GM12891 (cell line): ENCODE data around the gene ETHE1.

Experiments
- DNase-seq: peaks from one replicate; pipeline ENCODE4 v3.0.0; 2011; ENCODE audit warnings: low spot score; ENCODE audit not compliant: insufficient read length
- FAIRE-seq: peaks from 2 replicates; lab custom pipeline; 2011; peaks lifted over from hg19 to GRCh38; lab: Jason Lieb, UNC
- PAX5 ChIP-seq: IDR thresholded peaks from 2 replicates; pipeline ENCODE4 v1.6.1; 2011; ENCODE audit warnings: low read length, moderate library complexity, mild to moderate bottlenecking; ENCODE audit not compliant: insufficient read depth, severe bottlenecking
- POLR2A ChIP-seq: IDR thresholded peaks from 2 replicates; pipeline ENCODE4 v1.6.1; 2011; ENCODE audit warnings: low read depth, low read length, control low read depth
- POLR2AphosphoS5 ChIP-seq: IDR thresholded peaks from 2 replicates; pipeline ENCODE4 v1.6.1; 2011; ENCODE audit warnings: low read depth, low read length, control low read depth
- POU2F2 ChIP-seq: IDR thresholded peaks from 2 replicates; pipeline ENCODE4 v1.6.1; 2011; ENCODE audit warnings: low read depth, mild to moderate bottlenecking, control low read depth, low read length, moderate library complexity
- SPI1 ChIP-seq: IDR thresholded peaks from 2 replicates; pipeline ENCODE4 v1.6.1; 2011; ENCODE audit warnings: low read depth, low read length, control low read depth
- TAF1 ChIP-seq: IDR thresholded peaks from 2 replicates; pipeline ENCODE4 v1.6.1; 2011; ENCODE audit warnings: low read depth, low read length, control low read depth

Gene ETHE1

GRCh38 chr19:43564800-43565199, 37.8 kb upstream of the ETHE1 start:
- FAIRE-seq (no peak), DNase-seq (no peak)
- no peak for TF ChIP-seq POLR2AphosphoS5
- no peak for TF ChIP-seq POU2F2
- no peak for TF ChIP-seq POLR2A
- no peak for TF ChIP-seq PAX5
- TF ChIP-seq TAF1, result no peak
- no peak for TF ChIP-seq SPI1

GRCh38 chr19:43563816-43564457, 36.9 kb upstream of the ETHE1 start:
- FAIRE-seq (no peak), DNase-seq (no peak)
- TF ChIP-seq PAX5, result no peak

DNA sequence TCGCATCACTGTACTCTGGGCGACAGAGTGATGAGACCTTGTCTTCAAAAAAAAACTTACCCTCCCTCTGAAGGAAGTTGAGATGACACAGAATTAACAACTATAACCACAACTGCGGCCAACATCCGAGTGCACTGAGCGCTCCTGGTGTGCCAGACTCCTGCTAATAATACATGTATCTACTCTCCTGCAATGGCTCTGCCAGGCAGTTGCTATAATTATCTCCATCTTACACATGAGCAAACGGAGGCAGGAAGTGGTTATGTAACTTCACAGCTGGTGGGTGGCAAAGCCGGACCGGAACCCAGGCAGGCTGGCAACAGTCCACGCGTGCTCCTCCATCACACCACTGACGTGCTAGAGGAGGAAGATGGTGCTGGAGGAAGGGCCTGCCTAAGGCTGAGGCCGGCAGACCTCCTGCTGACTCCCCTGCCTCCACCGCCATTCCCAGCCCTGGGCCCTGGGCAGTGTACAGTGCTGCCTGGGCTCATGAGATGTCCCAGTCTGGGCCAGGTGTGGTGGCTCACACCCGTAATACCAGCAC, 35.8 kb upstream of the ETHE1 start:
- DNase-seq (no peak), FAIRE-seq (peak; percentile 95)
- TF ChIP-seq SPI1 (0 out of 2 replicates have a peak, but pooled peaks have one; percentile 28), POLR2AphosphoS5 (no peak)

GRCh38 chr19:43562226-43562697, 35.3 kb upstream of the ETHE1 start:
- TF ChIP-seq POU2F2, result no peak
- TF ChIP-seq PAX5, result no peak
- TF ChIP-seq POLR2AphosphoS5, result no peak
- no peak for TF ChIP-seq TAF1
- TF ChIP-seq SPI1, result no peak
- no peak for TF ChIP-seq POLR2A
- FAIRE-seq (no peak), DNase-seq (no peak)

DNA sequence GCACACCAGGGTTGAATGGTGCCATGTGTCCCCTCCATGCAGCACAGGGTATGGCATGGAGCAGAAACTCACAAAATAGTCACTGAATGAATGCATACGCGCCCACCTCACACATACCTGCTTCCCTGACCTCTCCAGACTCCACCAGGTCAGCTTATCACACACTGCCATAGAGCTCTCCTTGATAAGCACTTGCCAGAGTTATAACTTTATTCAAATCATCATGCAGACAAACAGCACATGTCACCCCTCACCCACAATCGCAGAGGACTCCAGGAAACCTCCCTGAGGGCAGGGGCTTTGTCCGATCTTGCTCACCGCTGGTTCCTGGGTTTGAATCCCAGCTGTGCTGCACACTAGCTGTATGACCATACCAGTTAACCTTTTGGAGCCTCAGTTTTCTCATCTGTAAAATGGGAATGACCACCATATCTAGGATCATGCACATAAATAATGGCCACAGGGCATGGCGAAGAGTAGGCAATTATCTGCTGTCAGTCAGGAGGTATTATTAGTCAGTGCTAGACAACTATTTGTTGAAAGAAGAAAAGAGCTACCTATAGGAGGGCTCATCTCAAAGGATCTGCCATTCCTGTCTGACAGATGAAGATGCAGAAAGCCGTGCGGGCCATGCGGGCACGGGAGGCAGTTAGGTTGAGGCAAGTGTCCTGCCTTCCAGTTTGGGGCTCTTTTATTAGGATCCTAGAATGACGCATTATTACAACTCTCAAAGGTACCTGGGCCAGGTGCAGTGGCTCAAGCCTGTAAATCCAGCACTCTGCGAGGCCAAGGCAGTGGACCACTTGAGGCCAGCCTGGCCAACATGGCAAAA, 34.4 kb upstream of the ETHE1 start:
- FAIRE-seq, result no peak
- TF ChIP-seq TAF1 (no peak), SPI1 (no peak), POLR2A (no peak), PAX5 (no peak), POLR2AphosphoS5 (no peak), POU2F2 (no peak)

DNA sequence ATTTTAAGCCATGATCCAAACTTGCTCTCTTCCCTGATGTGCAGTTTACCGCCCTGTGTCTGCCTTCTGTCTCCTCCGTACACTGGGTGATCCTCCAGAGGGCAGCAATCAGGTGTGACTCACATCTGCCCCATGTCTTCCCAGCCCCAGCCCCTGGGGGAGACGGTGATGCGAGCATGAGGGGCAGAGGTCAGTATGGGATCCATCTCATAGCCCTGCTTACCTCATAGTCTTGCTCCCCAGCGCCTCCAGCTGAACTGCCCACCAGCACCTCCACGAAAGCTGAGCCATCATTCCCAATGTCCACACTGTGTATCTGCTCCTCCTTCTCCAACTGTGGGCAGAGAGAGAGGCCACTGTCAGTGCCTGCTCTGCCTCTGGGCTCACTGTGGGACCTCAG, 33.7 kb upstream of the ETHE1 start:
- no peak for DNase-seq
- TF ChIP-seq TAF1, result no peak
- no peak for TF ChIP-seq SPI1
- TF ChIP-seq POLR2AphosphoS5, result no peak
- no peak for TF ChIP-seq PAX5
- TF ChIP-seq POLR2A, result no peak
- no peak for TF ChIP-seq POU2F2
- no peak for FAIRE-seq

More for the DNA sequence above, 34.4 kb upstream of the ETHE1 start:
- DNase-seq, result no peak

DNA sequence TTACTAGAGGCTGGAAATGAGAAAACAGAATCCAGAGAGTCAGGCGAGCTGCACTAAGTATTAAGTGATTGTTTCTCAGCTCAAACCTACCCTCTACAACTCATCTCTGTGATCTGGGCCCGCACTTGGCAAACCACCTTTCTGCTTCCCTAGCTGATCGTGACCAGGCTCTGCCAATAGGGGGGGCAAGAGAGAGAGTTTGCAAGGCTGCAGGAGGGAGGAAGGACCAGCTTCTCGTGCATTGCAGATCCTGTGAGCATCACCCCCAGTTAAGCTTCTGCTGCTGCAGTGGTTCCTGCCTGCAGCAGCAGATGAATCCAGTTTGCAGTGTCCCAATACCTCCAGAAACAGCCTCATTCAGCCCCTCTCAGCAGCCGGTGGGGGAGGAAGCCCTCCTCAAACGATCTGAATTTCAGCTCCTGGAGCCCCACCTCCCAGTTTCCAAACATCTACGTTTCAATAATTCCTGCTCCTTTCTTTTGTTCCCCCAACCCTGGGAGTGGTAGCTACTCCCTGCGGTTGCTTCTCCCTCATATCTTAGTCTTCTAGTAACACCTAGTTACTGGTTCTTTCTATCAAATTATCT, 28.3 kb upstream of the ETHE1 start:
- peak; percentile 70 for DNase-seq
- peak; percentile 91 for FAIRE-seq
- TF ChIP-seq POU2F2 (no peak), SPI1 (0 out of 2 replicates have a peak, but pooled peaks have one; percentile 10)

DNA sequence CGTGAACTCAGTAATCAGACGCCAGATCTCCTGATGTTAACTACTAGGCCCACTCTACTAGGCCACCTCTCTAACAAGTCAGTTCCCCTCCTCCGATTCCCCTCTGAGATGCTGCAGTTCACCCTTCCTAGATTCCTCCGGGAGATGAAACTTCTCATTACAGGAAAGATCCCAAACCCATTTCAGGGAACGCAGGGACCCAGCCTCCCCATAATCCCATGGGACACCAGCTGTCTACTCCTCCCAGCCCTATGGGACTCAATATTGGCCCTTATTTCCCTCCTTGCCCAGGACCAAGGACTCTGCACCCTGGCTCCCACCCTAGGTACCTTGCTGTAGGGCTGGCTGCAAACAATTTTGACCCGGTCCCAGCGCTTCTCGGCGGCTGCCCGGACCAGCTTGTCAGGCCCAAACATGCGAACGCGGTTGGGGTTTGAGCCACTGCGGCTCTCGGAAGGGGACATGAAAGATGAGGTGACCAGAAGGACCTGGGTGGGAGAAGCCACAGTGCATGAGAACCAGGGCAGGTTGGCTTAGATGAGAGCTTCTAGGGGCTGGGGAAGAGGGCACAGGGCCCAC, 27.4 kb upstream of the ETHE1 start:
- TF ChIP-seq SPI1, result no peak
- TF ChIP-seq TAF1, result no peak
- TF ChIP-seq PAX5, result no peak
- no peak for TF ChIP-seq POU2F2
- no peak for TF ChIP-seq POLR2A
- no peak for TF ChIP-seq POLR2AphosphoS5
- FAIRE-seq, result no peak

GRCh38 chr19:43553656-43554055, 26.7 kb upstream of the ETHE1 start:
- DNase-seq (no peak), FAIRE-seq (no peak)
- TF ChIP-seq POU2F2 (no peak), TAF1 (no peak)

More for the DNA sequence above, 27.4 kb upstream of the ETHE1 start:
- DNase-seq, result no peak
